Activated naive CD4-positive, alpha-beta T cell treated with anti-CD3 and anti-CD28 coated beads, Interleukin-2, amount 50 U/mL, for 16 hours (primary cell): Measurements from ENCODE around the gene GPRC5B.

Source experiments
- DNase-seq: peaks from one replicate; pipeline ENCODE4 v3.0.0-alpha.2; 2020

Gene GPRC5B

DNA sequence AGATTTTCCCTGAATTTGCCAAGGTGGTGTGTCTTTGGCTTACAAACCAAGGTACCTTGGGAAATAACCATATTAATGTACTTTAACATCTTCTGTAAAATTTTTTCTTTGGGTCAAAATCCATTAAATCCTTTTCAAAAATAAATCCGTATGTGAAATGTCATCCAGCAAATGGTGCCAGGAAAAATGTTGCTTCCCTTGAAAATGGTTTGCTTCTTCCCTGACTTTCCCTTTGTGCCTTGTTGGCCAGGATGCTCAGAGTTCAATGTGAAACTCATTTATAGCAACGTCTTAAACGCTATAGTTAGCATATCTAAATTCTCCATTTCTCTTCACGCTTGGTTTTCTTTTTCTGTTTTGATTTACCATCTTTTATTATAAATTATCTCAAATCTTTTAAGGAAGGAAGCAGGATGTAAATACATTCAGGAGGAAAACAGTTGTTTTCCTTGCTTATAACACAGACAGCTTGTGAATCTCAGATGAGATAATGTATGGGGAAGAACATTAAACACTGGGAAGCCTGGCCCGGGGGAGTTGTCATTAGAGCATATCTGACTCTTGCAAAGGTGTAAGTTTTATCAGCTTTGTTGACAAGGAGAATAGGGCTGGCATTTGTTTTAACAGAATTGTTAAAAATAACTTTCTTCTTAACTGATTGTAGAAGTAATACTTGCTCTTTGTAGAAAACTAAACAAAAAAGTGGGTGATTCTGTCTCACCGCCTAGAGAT, 42.1 kb downstream of the GPRC5B start:
- DNase-seq = no peak

DNA sequence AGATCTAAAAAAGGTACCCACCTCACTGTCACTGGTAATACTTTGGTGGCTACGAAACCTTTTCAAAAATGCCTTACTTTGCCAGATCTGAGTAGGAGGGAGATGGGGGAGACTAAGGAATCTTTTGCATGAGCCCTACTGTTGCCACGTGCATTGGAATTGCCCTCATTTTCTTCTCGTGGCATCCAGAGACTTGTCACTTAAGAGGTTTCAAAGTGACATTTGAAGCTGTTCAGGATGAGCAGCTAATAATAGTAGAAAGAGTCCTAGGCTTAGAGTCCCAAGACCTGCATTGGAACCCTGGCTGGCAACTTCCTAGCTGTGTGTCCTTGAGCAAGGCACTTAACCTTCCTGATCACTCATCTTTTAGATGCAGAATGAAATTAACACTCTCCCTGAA, 43.5 kb downstream of the GPRC5B start:
- no peak for DNase-seq

DNA sequence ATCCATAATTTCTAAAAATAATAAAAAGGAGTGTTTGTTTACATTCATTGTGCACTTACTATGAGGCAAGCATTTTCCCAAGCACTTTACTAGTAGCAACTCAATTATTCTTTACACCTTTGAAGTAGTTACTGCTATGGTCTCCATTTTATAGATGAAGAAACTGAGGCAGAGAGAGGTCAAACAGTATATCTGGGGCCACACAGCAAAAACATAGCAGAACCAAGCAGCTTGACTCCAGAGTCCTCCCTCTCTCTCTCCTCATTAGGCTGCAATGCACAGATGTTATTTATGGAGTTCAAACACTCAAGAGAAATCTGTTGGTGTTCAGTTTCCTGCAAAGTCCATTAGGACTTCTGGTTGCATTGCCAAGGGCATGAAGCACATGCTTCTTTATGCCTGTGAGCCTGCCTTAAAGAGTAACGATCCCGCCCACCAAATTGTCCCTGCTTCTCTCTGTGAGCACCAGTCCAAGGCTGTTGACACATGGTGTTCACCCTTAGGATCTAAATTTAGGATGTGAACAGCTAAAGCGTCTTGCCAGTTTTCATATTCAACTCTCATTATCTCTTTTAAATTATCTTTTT, 44.0 kb downstream of the GPRC5B start:
- no peak for DNase-seq

DNA sequence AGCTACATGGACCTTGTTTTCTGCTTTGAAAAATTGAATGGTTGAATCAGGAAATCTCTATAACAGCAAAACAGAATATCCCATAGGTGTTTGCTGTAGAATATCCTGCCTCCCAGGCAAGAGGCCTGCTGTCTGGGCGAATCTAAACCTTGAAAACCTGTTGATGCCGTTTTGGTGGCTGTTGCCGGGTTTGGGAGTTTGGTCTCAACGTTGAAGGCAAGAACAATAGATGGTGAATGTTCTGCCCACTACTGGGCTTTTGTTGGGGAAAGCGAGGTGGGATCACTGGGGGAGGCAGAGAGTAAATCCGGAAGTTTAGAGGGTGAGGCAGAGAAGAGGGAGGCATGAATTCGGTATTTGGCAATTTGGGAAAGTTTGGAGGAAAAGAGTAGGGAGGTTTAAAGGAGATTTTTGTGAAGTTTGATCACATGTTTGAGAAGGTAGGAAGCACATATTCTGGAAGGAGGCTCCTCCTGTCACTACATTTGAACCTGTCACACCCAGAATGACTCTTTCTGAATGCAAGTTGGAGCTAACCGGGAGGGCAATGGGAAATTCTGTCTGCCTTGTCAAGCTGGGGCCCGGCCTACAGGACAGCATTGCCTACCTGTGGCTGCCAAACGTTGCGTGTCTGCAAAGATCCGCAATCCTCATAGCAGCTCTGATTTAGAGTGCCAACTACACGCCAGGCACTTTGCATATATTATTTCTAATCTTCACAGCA, 46.5 kb downstream of the GPRC5B start:
- DNase-seq = no peak

DNA sequence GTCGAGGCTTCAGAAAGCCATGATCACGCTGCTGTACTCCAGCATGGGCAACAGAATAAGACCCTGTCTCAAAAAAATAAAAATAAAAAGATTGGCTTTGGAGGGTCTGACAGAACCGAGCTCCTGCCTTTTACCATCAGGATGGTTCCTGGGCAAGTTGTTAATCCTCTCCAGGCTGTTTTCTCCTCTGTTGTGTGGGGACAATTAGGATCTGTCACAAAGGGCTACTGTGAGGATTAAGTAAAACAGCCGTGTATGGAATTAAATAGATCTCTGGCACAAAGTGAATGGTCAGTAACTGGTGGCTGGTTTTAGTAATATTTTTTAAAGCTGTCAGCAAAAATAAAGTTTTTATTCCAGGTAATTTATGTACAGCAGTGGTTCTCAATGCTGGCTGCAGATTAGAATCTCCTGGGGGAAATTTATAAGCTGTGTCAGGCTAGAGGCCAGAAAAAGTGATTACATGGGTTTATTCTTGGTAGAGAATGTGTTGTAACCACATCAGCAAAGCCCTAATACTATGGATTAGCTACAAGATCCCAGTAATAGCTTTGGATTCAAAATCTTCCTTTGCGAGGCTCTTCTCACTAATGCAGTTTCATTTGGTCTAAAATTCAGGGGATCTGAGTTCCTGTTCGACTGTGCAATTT, 47.2 kb downstream of the GPRC5B start:
- no peak for DNase-seq

DNA sequence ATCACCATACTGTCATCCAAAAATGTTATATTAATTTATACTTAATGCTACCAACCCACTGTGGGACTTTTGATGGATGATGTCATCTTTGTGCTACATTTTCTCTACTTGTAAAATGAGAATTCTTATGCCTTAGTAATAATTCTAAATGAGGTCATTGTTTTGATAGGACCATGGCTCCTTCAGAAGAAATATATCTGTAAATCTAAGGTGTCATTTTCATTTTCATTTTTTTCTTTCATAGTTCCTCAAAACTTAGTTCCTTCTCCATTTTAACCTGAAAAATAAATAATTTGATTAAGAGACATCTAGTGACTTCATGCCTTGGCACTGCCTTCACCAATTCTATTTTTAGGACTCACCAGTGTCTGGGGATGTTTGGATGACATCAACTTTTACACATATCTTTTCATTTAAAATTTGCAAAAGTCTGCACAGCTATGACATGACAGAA, 48.7 kb downstream of the GPRC5B start:
- no peak for DNase-seq

DNA sequence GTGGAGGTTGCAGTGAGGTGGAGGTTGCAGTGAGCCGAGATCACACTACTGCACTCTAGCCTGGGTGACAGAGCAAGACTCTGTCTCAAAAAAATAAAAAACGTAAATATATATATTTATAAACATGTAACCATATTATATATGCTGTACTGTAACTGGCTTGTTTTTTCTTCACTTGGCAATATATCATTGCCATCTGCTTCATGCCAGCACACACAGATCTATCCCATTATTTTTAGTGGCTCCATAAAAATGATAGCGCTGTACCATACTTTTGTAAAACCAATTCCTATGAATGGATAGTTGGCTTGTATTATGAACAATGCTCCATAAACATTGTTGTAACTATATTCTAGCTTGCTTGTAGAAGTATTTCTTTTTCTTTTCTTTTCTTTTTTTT, 49.5 kb downstream of the GPRC5B start:
- DNase-seq = no peak

DNA sequence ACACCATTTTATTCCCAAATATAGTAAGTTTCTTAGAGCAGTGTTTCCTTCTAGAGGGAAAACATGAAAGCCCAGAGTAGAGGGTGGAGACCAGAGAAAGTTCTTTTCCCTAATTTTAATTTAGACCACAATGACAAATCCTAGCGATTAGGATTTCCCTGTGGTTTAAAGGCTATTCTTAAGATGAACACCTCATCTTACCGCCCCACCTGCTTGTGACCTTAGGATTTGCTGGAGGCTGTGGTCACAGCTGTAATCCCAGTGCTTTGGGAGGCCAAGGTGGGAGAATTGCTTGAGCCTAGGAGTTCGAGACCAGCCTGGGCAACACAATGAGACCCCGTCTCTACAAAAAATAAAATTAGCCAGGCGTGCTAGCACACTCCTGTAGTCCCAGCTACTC, 51.1 kb downstream of the GPRC5B start:
- no peak for DNase-seq

DNA sequence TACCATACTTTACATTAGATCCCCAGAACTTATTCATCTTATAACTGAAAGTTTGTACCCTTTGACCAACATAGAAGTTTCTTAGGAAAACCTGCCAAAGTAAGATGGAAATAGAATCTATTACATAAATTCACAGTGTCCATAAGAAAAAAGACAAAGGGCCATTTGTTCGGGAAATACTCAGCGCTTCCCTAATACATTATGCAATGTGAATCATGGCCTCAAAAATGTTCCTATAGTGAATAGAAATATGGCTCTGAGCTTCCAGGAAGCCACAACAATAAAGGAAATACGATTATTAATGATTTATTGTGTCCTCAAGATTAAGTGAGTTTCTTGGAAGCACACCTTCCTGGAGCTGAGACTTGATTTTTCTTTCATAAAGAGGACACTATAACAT, 51.5 kb downstream of the GPRC5B start:
- DNase-seq = no peak

DNA sequence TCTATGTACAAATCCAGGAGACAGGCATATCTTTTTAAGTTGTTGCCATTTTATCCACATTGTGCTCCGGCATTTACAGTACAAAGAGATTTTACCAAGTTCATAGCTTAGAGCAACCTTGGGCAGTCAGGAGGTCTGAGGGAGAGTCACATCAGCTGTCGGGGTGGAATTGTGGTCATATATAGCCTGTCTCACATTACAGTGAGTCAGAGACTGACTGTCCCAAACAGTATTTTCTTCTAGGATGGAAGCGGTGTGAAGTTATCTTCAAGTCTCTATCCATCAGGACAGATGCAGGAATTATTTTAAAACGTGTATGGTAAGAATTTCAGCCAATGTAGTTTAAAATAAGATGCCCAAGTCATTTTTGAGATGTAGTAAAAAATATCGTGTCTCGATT, 53.0 kb downstream of the GPRC5B start:
- DNase-seq = no peak

DNA sequence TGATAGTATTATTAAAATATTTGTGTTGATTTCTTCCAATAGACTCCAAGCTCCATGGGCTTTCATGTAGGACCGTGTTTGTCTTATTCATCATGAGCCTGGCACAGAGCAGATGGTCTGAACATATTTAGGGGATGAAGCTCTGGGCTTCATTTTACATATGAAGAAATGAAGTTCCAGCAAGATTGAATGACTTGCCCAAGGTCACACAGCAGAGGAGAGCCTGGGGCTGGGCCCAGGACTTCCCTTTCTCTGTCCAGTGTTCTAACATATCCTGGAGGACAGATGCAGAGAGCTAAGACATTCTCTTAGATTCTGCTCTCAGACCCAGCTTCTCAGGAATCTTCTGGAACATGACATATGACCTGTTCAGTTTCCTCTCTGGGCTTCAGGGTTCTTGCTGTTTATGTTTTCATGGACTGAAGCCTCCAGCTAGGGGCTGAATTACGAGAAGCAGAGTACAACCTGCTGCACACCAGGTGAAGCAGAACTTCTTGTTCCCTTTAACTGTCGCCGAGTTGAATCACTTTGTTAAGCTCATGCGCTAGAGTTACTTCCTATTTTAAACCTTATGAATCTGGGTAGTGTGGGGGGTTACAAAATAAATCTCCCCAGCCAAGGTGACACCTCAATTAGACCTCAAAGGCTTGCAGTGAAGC, 53.6 kb downstream of the GPRC5B start:
- no peak for DNase-seq

DNA sequence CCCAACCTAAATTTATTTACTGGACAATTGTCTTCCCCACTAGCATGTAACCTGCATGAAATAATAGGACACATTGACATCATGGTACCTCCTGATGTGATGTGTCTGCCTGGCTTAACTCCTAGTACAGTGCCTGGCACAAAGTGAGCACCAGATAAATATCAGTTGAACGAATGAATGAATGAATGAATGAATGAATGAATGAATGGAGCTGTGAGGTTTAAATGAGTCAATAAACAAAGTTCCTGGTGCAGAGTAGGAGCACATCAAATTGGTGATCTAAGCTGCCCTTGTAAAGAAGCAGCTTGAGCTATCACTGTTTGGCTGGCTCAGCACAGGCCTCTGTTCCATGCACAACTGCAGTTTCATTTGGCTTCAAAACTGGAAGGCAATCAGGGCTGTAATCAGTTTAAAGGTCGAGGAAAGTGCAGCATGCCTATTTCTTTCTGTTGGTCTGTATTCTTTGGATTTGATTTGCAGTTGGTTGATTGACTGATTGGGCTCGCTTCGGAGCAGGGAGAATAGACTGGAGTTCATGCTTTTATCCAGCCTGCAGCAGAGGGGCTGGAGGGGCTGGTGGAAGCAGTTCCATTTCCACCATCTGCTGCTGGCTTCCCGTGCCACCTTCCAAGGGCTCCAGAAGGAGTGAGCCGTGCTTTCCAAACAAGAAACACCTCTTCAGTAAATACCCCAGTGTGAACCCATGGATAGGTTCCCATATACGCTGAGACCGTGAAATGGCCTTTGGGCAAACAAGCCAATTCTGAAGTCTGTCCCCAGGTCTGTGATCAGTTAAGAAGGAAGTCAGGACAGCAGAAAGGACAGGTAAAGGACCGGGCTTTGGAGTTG, 54.6 kb downstream of the GPRC5B start:
- DNase-seq = no peak

DNA sequence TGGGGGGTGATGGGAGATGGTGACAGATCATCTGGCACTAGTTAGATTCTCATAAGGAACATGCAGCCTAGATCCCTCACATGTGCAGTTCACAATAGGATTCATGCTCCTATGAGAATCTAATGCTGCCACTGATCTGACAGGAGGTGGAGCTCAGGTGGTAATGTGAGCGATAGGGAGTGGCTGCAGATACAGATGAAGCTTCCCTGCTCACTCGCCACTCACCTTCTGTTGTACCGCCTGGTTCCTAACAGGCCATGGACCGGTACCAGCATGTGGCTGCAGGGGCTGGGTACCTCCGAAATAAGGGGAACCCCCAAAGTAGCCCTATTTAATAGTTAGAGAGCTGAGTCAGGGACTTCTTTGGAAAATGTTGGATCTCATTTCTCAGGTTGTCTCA, 60.4 kb downstream of the GPRC5B start:
- no peak for DNase-seq

DNA sequence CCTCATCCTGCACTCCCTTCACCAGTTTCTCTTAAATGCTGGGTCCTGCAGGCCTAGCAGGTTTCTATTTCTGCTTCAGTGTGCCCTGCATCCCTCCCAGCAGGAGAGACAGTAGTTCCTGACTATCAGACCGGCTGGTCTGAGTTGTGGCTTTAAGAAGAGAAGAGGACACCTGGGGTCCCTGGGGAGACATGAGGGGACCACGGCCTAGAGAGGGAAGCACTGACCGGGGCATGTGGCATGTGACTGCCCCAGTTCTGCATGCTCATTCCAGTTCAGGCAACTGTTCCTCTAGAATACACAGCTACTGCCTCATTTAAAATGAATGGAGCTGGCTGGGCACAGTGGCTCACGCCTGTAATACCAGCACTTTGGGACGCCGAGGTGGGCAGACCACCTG, 61.3 kb downstream of the GPRC5B start:
- DNase-seq = no peak

DNA sequence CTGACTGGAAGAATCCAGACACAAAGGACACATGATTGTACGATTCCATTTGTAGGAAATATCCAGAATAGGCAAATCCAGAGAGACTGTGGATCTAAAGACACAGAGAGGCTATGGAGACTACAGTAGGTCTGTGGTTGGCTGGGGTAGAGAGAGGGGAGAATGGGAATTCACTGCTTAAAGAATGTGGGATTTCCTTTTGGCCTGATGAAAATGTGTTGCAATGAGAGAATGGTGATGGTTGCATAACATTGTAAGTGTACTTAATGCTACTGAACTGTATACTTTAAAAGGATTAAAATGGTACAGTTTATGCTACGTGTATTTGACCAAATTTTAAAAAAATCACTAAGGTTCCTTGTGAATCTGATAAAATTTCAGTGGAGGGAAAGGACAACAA, 62.1 kb downstream of the GPRC5B start:
- no peak for DNase-seq

DNA sequence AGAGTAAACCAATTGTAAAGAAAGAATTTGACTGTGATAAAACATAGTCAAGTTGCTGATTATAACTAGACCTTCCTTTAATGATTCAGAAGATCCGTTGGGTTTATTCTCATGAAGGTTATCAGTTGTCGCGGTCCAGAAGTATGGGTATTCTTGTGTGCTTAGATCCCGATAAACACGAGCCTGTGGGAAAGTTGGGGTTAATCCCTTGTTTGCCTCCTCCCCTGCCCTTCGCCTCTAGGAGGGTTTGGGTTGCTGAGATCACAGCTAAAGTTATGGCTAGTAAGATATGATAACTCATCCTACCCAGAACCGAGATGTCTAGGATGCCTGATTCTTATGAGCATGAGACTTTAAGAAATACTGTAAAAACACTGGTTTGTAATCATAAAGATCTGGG, 66.8 kb downstream of the GPRC5B start:
- no peak for DNase-seq

DNA sequence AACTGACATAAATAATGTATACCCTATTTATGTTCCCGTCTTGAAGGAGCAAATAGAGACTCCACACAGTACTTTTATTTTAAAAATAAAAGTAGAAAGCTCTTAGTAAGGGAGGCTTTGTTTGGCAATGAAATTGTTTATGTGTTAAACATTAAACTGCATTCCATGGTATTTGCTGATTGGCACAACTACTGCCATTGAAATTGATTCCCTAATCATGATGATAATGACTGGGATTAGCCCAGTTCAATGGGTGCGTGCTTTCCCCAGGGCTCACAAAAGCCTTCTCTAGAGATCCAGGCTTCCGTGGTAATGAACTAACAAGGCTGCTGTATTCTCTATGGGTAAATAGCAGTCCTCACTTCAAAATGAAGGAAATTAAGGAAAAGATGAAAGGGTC, 67.5 kb downstream of the GPRC5B start:
- no peak for DNase-seq

DNA sequence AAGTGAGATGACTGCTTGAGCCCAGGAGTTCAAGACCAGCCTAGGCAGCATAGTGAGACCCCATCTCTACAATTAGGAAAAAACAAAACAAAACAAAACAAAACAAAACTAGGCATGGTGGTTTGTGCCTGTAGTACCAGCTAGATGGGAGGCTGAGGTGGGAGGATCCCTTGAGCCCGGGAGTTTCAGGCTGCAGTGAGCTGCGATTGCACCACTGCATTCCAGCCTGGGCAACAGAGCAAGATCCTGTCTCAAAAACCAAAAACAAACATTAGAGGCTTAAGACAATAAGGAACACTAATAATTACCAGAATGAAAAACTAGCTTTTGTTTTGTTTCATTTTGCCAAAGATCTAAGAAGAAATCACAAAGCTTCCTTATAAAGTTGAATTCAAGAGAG, 69.2 kb downstream of the GPRC5B start:
- no peak for DNase-seq

DNA sequence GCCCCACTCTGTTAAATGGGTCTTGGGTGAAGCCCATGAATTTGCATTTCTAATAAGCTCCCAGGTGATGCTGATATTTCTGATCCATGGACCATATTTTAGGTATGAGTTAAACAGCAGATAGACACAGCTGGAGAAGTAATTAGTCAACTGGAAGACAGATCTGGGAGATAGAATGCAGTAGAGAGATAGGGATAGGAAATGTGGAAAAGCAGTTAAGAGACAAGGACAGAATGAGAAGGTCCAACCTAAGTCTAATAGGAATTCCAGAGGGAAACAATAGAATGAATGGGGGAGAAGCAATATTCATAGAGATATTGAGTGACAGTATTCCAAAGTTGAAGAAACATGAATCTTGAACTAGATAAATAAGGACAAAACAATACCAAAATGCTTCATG, 71.7 kb downstream of the GPRC5B start:
- DNase-seq = no peak

DNA sequence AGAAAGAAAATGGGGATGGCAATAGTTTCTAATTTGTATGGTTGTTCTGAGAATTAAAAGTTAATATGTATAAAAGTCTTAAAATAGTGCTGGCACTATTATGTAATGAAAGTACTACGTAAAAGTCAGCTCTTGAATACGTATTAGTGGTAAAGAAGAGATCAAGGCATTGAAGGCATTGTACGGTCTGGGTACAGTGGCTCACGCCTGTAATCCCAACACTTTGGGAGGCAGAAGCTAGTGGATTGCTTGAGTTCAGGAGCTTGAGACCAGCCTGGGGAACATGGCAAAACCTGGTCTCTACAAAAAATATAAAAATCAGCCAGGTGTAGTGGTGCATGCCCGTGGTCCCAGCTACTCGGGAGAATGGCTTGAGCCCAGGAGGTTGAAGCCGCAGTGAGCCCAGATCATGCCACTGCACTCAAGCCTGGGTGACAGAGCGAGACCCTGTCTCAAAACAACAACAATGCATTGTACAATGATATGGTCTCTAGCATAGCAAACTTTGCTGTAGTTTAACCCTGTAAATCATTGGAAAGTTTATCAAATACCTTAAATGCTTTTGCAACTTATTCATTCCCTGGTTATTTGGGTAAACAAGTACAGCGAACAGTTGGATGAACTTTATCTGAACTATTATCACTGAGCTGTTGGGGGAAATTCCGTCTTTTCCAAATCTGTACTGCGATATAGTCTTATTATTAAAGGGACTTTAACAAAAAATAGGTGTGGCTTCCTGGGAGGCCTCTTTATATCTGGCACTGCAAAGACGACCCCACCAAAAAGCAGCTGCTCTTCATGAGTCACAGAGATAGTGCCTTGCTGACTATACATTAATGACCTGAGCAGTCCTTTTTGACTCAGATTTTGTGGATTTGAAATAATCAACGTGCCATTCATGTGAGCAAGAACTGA, 73.6 kb downstream of the GPRC5B start:
- no peak for DNase-seq

DNA sequence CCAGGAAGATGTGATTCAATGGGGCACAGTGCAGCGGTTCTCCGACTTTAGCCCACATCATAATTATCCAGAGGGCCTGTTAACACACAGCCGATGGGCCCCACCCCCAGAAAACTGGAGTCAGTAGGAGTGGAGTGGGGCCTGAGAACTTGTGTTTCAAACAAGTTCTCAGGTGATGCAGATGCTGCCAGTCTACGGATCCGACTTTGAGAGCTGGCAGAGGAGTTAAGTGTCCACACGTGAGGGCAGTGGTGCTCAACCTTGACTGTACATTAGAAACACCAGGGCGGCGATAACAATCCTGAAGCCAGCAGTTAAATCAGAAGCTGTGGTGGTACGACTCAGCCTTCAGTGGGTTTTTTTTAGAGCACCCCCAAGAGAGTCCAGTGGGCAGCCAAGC, 75.0 kb downstream of the GPRC5B start:
- no peak for DNase-seq
